AG09309 (cell line): ENCODE results near the gene SUFU.

Experiments
- DNase-seq: peaks from one replicate; pipeline ENCODE4 v3.0.0-alpha.2; 2010; ENCODE audit warnings: low read depth
- H3K4me3 ChIP-seq: 2 replicates; pipeline ENCODE4 v1.5.1; 2011; ENCODE audit warnings: mild to moderate bottlenecking, low read depth, low read length, moderate library complexity; ENCODE audit not compliant: control insufficient read depth
- CTCF ChIP-seq: IDR thresholded peaks from 2 replicates; pipeline ENCODE4 v1.5.1; 2011; ENCODE audit warnings: mild to moderate bottlenecking, low read depth, low read length, inconsistent platforms; ENCODE audit not compliant: insufficient read depth, control insufficient read depth; ENCODE audit errors: missing control alignments

SUFU gene

GRCh38 chr10:102619281-102619981, 115.7 kb downstream of the SUFU start:
- no peak for DNase-seq
- no peak for TF ChIP-seq CTCF
- no peak overlapping the region for H3K4me3 ChIP-seq

- no peak for TF ChIP-seq CTCF
- no peak overlapping the region for H3K4me3 ChIP-seq
- no peak for DNase-seq
Observed at GRCh38 chr10:102620138-102620590, 116.4 kb downstream of the SUFU start.

GRCh38 chr10:102620591-102621442, 117.0 kb downstream of the SUFU start:
- DNase-seq = no peak
- H3K4me3 ChIP-seq = no peak overlapping the region
- TF ChIP-seq CTCF = no peak

GRCh38 chr10:102621443-102622325, 117.9 kb downstream of the SUFU start:
- DNase-seq = no peak
- no peak overlapping the region for H3K4me3 ChIP-seq
- no peak for TF ChIP-seq CTCF

GRCh38 chr10:102624094-102624493, 120.3 kb downstream of the SUFU start:
- TF ChIP-seq CTCF = no peak
- no peak for DNase-seq
- no peak overlapping the region for H3K4me3 ChIP-seq
